Thoracic aorta (tissue), 2 donors: ENCODE results near the gene PEX7. TPM values are rescaled to one million over a fixed set of nuclear protein-coding genes. Genes with fewer than 3 reads are reported as not detected.

Experiments
- ATAC-seq: fragments of 150-250 bp; one replicate; pipeline ENCODE4 v1.8.0; 2017; ENCODE audit warnings: low read depth; ENCODE audit not compliant: insufficient number of reproducible peaks, low FRiP score
- DNase-seq: peaks from one replicate; pipeline ENCODE4 v3.0.0-alpha.2; 2020; ENCODE audit warnings: low spot score
- H3K27ac ChIP-seq, 2 donors: fragments of 200-600 bp; sonication (generic); 1 replicate in 1 of 2; 2 replicates in 1 of 2; pipeline ENCODE4 v1.5.1; 2016; ENCODE audit warnings: mild to moderate bottlenecking in 2 of 2, moderate library complexity in 2 of 2
- H3K27me3 ChIP-seq: fragments of 200-600 bp; sonication (generic); replicated peaks from 2 replicates; pipeline ENCODE4 v1.6.0; 2016; ENCODE audit warnings: mild to moderate bottlenecking; ENCODE audit not compliant: insufficient read depth
- H3K36me3 ChIP-seq: fragments of 200-600 bp; sonication (generic); one replicate; pipeline ENCODE4 v1.5.1; 2016
- H3K4me1 ChIP-seq, 2 donors: fragments of 200-600 bp; sonication (generic); 1 replicate in 1 of 2; 2 replicates in 1 of 2; pipeline versions ENCODE4 v1.5.1 to v1.6.0; 2016; ENCODE audit warnings: low read depth in 2 of 2, mild to moderate bottlenecking in 1 of 2; ENCODE audit not compliant: control insufficient read depth in 1 of 2
- H3K4me3 ChIP-seq: fragments of 200-600 bp; sonication (generic); 2 replicates; pipeline ENCODE4 v1.5.1; 2016; ENCODE audit warnings: mild to moderate bottlenecking
- H3K9me3 ChIP-seq: fragments of 200-600 bp; sonication (generic); 2 replicates; pipeline ENCODE4 v1.5.1; 2016
- total RNA-seq, 2 donors: library from RNA; depleted of rRNA; stranded (reverse); fragments of >200 nt; gene quantifications; one replicate each; pipeline versions ENCODE4 v1.1.0 to v1.2.3, GENCODE V29; 2016
- TF ChIP-seq, protein P1 (sequence below): fragments of 200-600 bp; sonication (generic); IDR thresholded peaks from one replicate; pipeline ENCODE4 v1.5.1; 2019; ENCODE audit warnings: antibody characterized with exemption

PEX7 gene
- total RNA-seq, 2 donors from 2014 or later = 7.6 TPM

DNA sequence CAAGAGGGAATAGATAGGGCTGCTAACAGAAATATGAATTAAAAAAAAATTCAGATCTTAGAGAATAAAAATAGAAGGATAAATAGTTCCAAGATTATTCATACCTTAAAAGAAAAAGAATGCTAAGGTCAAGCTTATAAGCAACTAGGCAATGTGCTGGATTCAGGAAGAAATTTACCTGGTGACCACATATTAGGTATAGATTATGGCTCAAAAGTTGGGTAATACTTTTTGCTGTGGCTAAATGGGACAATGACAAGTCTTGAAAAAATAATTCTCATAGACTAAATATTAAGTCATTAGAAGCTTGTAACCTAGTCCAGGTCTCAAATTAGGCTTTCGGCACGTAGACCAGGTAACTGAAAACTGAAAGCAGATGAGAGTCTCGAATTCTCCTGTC is 47.3 kb upstream of the PEX7 start:
- H3K4me3 ChIP-seq = peak overlapping the region; percentile 8
- ATAC-seq (no peak), DNase-seq (no peak)
- H3K27ac ChIP-seq = peak overlapping the region in 1 of 2 donors; percentile 81
- H3K4me1 ChIP-seq = peaks cover 51 to 82% of the 10 kb centered on the region in 2 donors
- H3K27me3 ChIP-seq = no peaks in the 10 kb centered on the region
- TF ChIP-seq, protein P1, sequence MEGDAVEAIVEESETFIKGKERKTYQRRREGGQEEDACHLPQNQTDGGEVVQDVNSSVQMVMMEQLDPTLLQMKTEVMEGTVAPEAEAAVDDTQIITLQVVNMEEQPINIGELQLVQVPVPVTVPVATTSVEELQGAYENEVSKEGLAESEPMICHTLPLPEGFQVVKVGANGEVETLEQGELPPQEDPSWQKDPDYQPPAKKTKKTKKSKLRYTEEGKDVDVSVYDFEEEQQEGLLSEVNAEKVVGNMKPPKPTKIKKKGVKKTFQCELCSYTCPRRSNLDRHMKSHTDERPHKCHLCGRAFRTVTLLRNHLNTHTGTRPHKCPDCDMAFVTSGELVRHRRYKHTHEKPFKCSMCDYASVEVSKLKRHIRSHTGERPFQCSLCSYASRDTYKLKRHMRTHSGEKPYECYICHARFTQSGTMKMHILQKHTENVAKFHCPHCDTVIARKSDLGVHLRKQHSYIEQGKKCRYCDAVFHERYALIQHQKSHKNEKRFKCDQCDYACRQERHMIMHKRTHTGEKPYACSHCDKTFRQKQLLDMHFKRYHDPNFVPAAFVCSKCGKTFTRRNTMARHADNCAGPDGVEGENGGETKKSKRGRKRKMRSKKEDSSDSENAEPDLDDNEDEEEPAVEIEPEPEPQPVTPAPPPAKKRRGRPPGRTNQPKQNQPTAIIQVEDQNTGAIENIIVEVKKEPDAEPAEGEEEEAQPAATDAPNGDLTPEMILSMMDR = no peak
- H3K9me3 ChIP-seq = no peaks in the 10 kb centered on the region
- no peaks in the 10 kb centered on the region for H3K36me3 ChIP-seq

GRCh38 chr6:136775548-136775947 is 46.8 kb upstream of the PEX7 start:
- H3K4me1 ChIP-seq = peaks cover 55 to 87% of the 10 kb centered on the region in 2 donors
- H3K36me3 ChIP-seq = no peaks in the 10 kb centered on the region
- H3K9me3 ChIP-seq = no peaks in the 10 kb centered on the region
- no peak overlapping the region for H3K4me3 ChIP-seq
- peak overlapping the region in 1 of 2 donors; percentile 81 for H3K27ac ChIP-seq
- H3K27me3 ChIP-seq = no peaks in the 10 kb centered on the region
- TF ChIP-seq, protein P1 = no peak
- ATAC-seq (no peak), DNase-seq (no peak)

DNA sequence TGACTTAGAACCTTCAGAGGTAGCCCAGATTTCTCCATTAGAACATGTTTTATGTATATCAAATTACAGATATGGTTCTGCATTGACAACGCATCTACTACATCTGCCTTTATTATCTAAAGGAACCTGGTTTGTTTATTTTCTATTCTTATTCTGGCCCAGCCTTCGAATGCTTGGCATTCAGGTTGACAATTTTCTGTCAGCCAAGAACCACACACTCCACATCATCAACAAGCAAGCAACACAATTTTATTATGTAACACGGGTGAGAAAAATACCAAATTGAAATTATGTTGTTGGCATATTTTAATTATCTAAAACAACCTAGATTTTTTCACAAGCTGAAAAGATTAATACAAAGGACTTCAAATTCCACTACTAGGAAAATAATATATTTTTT is 44.7 kb upstream of the PEX7 start:
- no peaks in the 10 kb centered on the region for H3K27me3 ChIP-seq
- no peaks in the 10 kb centered on the region for H3K36me3 ChIP-seq
- no peaks in the 10 kb centered on the region for H3K9me3 ChIP-seq
- DNase-seq (no peak), ATAC-seq (no peak)
- H3K4me1 ChIP-seq = peaks cover 57 to 88% of the 10 kb centered on the region in 2 donors
- H3K4me3 ChIP-seq = no peak overlapping the region
- H3K27ac ChIP-seq = no peak overlapping the region
- TF ChIP-seq, protein P1 = no peak

- H3K9me3 ChIP-seq = no peaks in the 10 kb centered on the region
- DNase-seq = no peak
- TF ChIP-seq, protein P1 = no peak
- no peak overlapping the region for H3K27ac ChIP-seq
- peaks cover 54 to 88% of the 10 kb centered on the region in 2 donors for H3K4me1 ChIP-seq
- no peak overlapping the region for H3K4me3 ChIP-seq
- no peaks in the 10 kb centered on the region for H3K27me3 ChIP-seq
- no peaks in the 10 kb centered on the region for H3K36me3 ChIP-seq
- no peak for ATAC-seq
These were observed 42.7 kb upstream of the PEX7 start for GRCh38 chr6:136779682-136780081.

DNA sequence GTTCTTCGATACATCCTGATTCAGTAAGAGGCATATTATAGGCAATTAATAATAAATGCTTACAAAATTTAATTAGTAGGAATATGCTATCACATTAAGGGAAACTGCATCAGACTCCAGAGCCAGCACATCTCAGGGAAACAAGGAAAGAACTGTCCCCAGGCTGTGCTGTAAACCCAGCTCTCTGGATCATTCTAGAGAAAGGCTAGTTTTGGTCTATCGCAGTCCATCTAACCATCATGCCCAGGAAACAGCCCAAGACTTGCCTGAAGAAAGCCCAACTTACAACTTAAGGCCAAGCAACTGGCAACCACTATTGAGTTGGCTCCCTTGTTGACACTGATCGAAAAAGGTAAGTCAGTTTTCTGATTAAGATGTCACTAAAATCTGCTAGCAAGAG is 41.4 kb upstream of the PEX7 start:
- peaks cover 54 to 88% of the 10 kb centered on the region in 2 donors for H3K4me1 ChIP-seq
- no peaks in the 10 kb centered on the region for H3K36me3 ChIP-seq
- TF ChIP-seq, protein P1 = no peak
- no peak overlapping the region for H3K27ac ChIP-seq
- no peak overlapping the region for H3K4me3 ChIP-seq
- no peaks in the 10 kb centered on the region for H3K27me3 ChIP-seq
- DNase-seq = no peak
- H3K9me3 ChIP-seq = no peaks in the 10 kb centered on the region
- no peak for ATAC-seq
